ENCODE measurements around the gene ATG4B.

GRCh38 chr2:241720099-241720498 lies 82.6 kb downstream of the ATG4B start:
- no peak for TF ChIP-seq BACH2 (CRISPR knock-in tag; IDR thresholded peaks at IDR 0.05; ENCODE audit: borderline replicate concordance)
- no peak for TF ChIP-seq CSDC2 (CRISPR knock-in tag; IDR thresholded peaks at IDR 0.05)
- TF ChIP-seq TSHZ2 (CRISPR knock-in tag; IDR thresholded peaks at IDR 0.05) = no peak
- no peak for TF ChIP-seq CSRNP3 (CRISPR knock-in tag; IDR thresholded peaks at IDR 0.05)
- no peak for TF ChIP-seq RARB (CRISPR knock-in tag; IDR thresholded peaks at IDR 0.05)
- no peak for TF ChIP-seq ZNF565 (CRISPR knock-in tag; conservative IDR thresholded peaks at IDR 0.05; ENCODE audit: low read depth)
- TF ChIP-seq ZNF70 (CRISPR knock-in tag; IDR thresholded peaks at IDR 0.05) = no peak
- TF ChIP-seq ESRRG (CRISPR knock-in tag; IDR thresholded peaks at IDR 0.05) = no peak

All from SK-N-SH treated with all-trans-retinoic acid at 6 μM for 48 hours (cell line).